SK-N-SH treated with all-trans-retinoic acid at 6 μM for 48 hours (cell line): ENCODE data around the gene GHRHR.

Experiments used
- ATAC-seq: fragments of 200-7000 bp; cut with Tn5 transposase; 3 replicates; pipeline ENCODE4 v1.9.1; 2020; ENCODE audit warnings: mild to moderate bottlenecking, moderate library complexity
- ARNTL ChIP-seq: fragments of 450-650 bp; formaldehyde crosslinking; IDR thresholded peaks from 2 replicates; pipeline ENCODE4 v1.5.0; 2020; ENCODE audit warnings: low read depth, mild to moderate bottlenecking, moderate library complexity, borderline replicate concordance
- CSDC2 ChIP-seq: fragments of 250-450 bp; sonication (Bioruptor Pico); IDR thresholded peaks from 2 replicates; pipeline ENCODE4 v1.5.0; 2020; ENCODE audit warnings: mild to moderate bottlenecking, moderate library complexity
- CSRNP3 ChIP-seq: fragments of 250-450 bp; sonication (Bioruptor Pico); IDR thresholded peaks from 2 replicates; pipeline ENCODE4 v1.5.1; 2021; ENCODE audit warnings: mild to moderate bottlenecking, moderate library complexity
- GLIS3 ChIP-seq: fragments of 250-450 bp; sonication (Bioruptor Pico); IDR thresholded peaks from 2 replicates; pipeline ENCODE4 v1.5.0; 2020; ENCODE audit warnings: mild to moderate bottlenecking, moderate library complexity
- ISL1 ChIP-seq: fragments of 250-450 bp; sonication (Bioruptor Pico); IDR thresholded peaks from 2 replicates; pipeline ENCODE4 v2.1.2; 2022; ENCODE audit warnings: mild to moderate bottlenecking, moderate library complexity
- OSR1 ChIP-seq: fragments of 250-450 bp; sonication (Bioruptor Pico); IDR thresholded peaks from 2 replicates; pipeline ENCODE4 v1.8.0; 2022; ENCODE audit warnings: moderate library complexity, mild to moderate bottlenecking, inconsistent platforms
- RARB ChIP-seq: fragments of 250-450 bp; sonication (Bioruptor Pico); IDR thresholded peaks from 2 replicates; pipeline ENCODE4 v1.8.0; 2021; ENCODE audit warnings: mild to moderate bottlenecking, moderate library complexity
- SNAI2 ChIP-seq: fragments of 250-450 bp; sonication (Bioruptor Pico); IDR thresholded peaks from 2 replicates; pipeline ENCODE4 v1.5.0; 2020; ENCODE audit warnings: mild to moderate bottlenecking, moderate library complexity
- TCF4 ChIP-seq: fragments of 250-450 bp; sonication (Bioruptor Pico); IDR thresholded peaks from 2 replicates; pipeline ENCODE4 v1.8.0; 2021; ENCODE audit warnings: mild to moderate bottlenecking, moderate library complexity, borderline replicate concordance
- TOX ChIP-seq: fragments of 250-450 bp; sonication (Bioruptor Pico); IDR thresholded peaks from 2 replicates; pipeline ENCODE4 v1.8.0; 2021; ENCODE audit warnings: mild to moderate bottlenecking, moderate library complexity, borderline replicate concordance
- ZFP3 ChIP-seq: fragments of 250-450 bp; sonication (Bioruptor Pico); IDR thresholded peaks from 2 replicates; pipeline ENCODE4 v1.5.0; 2020; ENCODE audit warnings: mild to moderate bottlenecking, moderate library complexity
- ZFP30 ChIP-seq: fragments of 450-650 bp; formaldehyde crosslinking; IDR thresholded peaks from 2 replicates; pipeline ENCODE4 v1.5.0; 2022; ENCODE audit warnings: mild to moderate bottlenecking, moderate library complexity
- ZNF565 ChIP-seq: fragments of 450-650 bp; formaldehyde crosslinking; conservative IDR thresholded peaks from 2 replicates; pipeline ENCODE4 v1.5.0; 2020; ENCODE audit warnings: low read depth, mild to moderate bottlenecking, moderate library complexity
- ZNF70 ChIP-seq: fragments of 450-650 bp; formaldehyde crosslinking; IDR thresholded peaks from 2 replicates; pipeline ENCODE4 v1.5.0; 2020; ENCODE audit warnings: mild to moderate bottlenecking, moderate library complexity
- TF ChIP-seq, protein P1 (sequence below): fragments of 250-450 bp; sonication (Bioruptor Pico); IDR thresholded peaks from 2 replicates; pipeline ENCODE4 v1.5.1; 2020; ENCODE audit warnings: low read depth, mild to moderate bottlenecking, moderate library complexity
- TF ChIP-seq, protein P2 (sequence below): fragments of 250-450 bp; sonication (Bioruptor Pico); IDR thresholded peaks from 2 replicates; pipeline ENCODE4 v1.8.0; 2021; ENCODE audit warnings: low read depth, mild to moderate bottlenecking, moderate library complexity, borderline replicate concordance
- TF ChIP-seq, protein P3 (sequence below): fragments of 250-450 bp; sonication (Bioruptor Pico); IDR thresholded peaks from 2 replicates; pipeline ENCODE4 v1.5.0; 2020; ENCODE audit warnings: mild to moderate bottlenecking, moderate library complexity
- TF ChIP-seq, protein P4 (sequence below): fragments of 250-450 bp; sonication (Bioruptor Pico); IDR thresholded peaks from 2 replicates; pipeline ENCODE4 v1.8.0; 2020; ENCODE audit warnings: mild to moderate bottlenecking, moderate library complexity, borderline replicate concordance

GHRHR gene

DNA sequence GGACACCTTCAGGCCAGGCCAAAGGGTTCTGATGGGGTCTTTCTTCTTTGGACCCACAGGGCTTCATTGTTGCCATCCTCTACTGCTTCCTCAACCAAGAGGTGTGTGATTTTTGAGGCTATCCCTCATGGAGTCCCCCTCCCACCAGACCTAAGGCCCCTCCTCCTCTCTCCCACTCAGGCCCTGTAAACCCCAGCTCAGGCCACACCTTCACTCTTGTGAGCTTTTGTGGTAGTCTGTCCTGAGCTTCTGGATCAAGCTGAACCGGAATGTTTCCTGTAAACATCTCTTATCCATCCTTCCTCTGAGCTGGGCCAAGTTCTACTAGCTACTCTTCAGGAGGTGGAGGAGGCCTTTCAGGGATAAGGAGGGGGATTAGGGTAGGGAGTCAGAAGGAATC is 13.5 kb downstream of the GHRHR start:
- TF ChIP-seq, protein P1, sequence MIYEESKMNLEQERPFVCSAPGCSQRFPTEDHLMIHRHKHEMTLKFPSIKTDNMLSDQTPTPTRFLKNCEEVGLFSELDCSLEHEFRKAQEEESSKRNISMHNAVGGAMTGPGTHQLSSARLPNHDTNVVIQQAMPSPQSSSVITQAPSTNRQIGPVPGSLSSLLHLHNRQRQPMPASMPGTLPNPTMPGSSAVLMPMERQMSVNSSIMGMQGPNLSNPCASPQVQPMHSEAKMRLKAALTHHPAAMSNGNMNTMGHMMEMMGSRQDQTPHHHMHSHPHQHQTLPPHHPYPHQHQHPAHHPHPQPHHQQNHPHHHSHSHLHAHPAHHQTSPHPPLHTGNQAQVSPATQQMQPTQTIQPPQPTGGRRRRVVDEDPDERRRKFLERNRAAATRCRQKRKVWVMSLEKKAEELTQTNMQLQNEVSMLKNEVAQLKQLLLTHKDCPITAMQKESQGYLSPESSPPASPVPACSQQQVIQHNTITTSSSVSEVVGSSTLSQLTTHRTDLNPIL (CRISPR knock-in tag): no peak
- TF ChIP-seq ARNTL (no peak), TCF4 (CRISPR knock-in tag) (no peak), CSDC2 (no peak), ISL1 (CRISPR knock-in tag) (no peak)
- TF ChIP-seq, all 23 proteins: peak for 0
- no peak for ATAC-seq

GRCh38 chr7:30977896-30978564 is 14.3 kb downstream of the GHRHR start:
- ATAC-seq: peak; percentile 74
- TF ChIP-seq OSR1: no peak
- TF ChIP-seq ZNF565 (CRISPR knock-in tag): no peak
- TF ChIP-seq GLIS3: no peak
- TF ChIP-seq CSRNP3: no peak
- no peak for TF ChIP-seq TOX (CRISPR knock-in tag)
- no peak for TF ChIP-seq TCF4 (CRISPR knock-in tag)
- TF ChIP-seq, all 23 proteins: peak for 0

GRCh38 chr7:30979027-30979426 is 15.3 kb downstream of the GHRHR start:
- no peak for TF ChIP-seq TCF4 (CRISPR knock-in tag)
- no peak for TF ChIP-seq ZFP30
- no peak for TF ChIP-seq ZNF565 (CRISPR knock-in tag)
- TF ChIP-seq SNAI2 (CRISPR knock-in tag): no peak
- TF ChIP-seq RARB (CRISPR knock-in tag): no peak
- TF ChIP-seq, protein P1 (CRISPR knock-in tag): no peak
- TF ChIP-seq ISL1 (CRISPR knock-in tag): no peak
- TF ChIP-seq, protein P2, sequence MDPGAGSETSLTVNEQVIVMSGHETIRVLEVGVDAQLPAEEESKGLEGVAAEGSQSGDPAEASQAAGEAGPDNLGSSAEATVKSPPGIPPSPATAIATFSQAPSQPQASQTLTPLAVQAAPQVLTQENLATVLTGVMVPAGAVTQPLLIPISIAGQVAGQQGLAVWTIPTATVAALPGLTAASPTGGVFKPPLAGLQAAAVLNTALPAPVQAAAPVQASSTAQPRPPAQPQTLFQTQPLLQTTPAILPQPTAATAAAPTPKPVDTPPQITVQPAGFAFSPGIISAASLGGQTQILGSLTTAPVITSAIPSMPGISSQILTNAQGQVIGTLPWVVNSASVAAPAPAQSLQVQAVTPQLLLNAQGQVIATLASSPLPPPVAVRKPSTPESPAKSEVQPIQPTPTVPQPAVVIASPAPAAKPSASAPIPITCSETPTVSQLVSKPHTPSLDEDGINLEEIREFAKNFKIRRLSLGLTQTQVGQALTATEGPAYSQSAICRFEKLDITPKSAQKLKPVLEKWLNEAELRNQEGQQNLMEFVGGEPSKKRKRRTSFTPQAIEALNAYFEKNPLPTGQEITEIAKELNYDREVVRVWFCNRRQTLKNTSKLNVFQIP: no peak
- TF ChIP-seq ZNF70 (CRISPR knock-in tag): no peak
- TF ChIP-seq ZFP3 (CRISPR knock-in tag): no peak
- TF ChIP-seq, protein P3, sequence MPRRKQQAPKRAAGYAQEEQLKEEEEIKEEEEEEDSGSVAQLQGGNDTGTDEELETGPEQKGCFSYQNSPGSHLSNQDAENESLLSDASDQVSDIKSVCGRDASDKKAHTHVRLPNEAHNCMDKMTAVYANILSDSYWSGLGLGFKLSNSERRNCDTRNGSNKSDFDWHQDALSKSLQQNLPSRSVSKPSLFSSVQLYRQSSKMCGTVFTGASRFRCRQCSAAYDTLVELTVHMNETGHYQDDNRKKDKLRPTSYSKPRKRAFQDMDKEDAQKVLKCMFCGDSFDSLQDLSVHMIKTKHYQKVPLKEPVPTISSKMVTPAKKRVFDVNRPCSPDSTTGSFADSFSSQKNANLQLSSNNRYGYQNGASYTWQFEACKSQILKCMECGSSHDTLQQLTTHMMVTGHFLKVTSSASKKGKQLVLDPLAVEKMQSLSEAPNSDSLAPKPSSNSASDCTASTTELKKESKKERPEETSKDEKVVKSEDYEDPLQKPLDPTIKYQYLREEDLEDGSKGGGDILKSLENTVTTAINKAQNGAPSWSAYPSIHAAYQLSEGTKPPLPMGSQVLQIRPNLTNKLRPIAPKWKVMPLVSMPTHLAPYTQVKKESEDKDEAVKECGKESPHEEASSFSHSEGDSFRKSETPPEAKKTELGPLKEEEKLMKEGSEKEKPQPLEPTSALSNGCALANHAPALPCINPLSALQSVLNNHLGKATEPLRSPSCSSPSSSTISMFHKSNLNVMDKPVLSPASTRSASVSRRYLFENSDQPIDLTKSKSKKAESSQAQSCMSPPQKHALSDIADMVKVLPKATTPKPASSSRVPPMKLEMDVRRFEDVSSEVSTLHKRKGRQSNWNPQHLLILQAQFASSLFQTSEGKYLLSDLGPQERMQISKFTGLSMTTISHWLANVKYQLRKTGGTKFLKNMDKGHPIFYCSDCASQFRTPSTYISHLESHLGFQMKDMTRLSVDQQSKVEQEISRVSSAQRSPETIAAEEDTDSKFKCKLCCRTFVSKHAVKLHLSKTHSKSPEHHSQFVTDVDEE (CRISPR knock-in tag): no peak
- TF ChIP-seq, protein P4, sequence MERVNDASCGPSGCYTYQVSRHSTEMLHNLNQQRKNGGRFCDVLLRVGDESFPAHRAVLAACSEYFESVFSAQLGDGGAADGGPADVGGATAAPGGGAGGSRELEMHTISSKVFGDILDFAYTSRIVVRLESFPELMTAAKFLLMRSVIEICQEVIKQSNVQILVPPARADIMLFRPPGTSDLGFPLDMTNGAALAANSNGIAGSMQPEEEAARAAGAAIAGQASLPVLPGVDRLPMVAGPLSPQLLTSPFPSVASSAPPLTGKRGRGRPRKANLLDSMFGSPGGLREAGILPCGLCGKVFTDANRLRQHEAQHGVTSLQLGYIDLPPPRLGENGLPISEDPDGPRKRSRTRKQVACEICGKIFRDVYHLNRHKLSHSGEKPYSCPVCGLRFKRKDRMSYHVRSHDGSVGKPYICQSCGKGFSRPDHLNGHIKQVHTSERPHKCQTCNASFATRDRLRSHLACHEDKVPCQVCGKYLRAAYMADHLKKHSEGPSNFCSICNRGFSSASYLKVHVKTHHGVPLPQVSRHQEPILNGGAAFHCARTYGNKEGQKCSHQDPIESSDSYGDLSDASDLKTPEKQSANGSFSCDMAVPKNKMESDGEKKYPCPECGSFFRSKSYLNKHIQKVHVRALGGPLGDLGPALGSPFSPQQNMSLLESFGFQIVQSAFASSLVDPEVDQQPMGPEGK (CRISPR knock-in tag): no peak
- ATAC-seq: no peak
